Endothelial cell of umbilical vein (primary cell): ENCODE measurements around the gene MCTP2. TPM values are rescaled to one million over a fixed set of nuclear protein-coding genes. Genes with fewer than 3 reads are reported as not detected.

Experiments
- BruUV-seq: library from RNA; stranded (reverse); fragments of 400-500 nt; replicated peaks from 2 replicates; lab custom pipeline; 2021; lab: Mats Ljungman, UMichigan
- CTCF ChIA-PET: fragments of 300-600, 350-600 bp; sonication (Branson Sonifier 250); formaldehyde crosslinking; loops from one replicate; lab custom pipeline; 2021; ENCODE audit warnings: antibody characterized with exemption, inconsistent platforms; lab: Charles Lee
- POLR2A ChIA-PET: fragments of 300-600, 350-600 bp; sonication (Branson Sonifier 250); formaldehyde crosslinking; loops from one replicate; lab custom pipeline; 2021; ENCODE audit warnings: antibody characterized with exemption, inconsistent platforms; lab: Charles Lee
- DNase-seq: peaks from one replicate; pipeline ENCODE4 v3.0.0-alpha.2; 2011; ENCODE audit warnings: low read depth, low spot score
- FAIRE-seq: peaks from 2 replicates; lab custom pipeline; 2011; peaks lifted over from hg19 to GRCh38; lab: Jason Lieb, UNC
- H2AFZ ChIP-seq: 2 replicates; pipeline ENCODE4 v1.6.0; 2012; ENCODE audit warnings: low read depth, low read length, control low read depth, inconsistent platforms
- H3K27ac ChIP-seq: 2 replicates; pipeline ENCODE4 v1.5.1; 2011; ENCODE audit warnings: low read depth, mild to moderate bottlenecking, control low read depth, low read length, moderate library complexity; ENCODE audit not compliant: insufficient read depth
- H3K27me3 ChIP-seq, 2 experiments: 2 replicates each; pipeline versions ENCODE4 v1.6.0 to v1.6.1; 2011; ENCODE audit warnings: low read length in 2 of 2, mixed read lengths in 1 of 2; ENCODE audit not compliant: control insufficient read depth in 2 of 2, insufficient read depth in 2 of 2
- H3K36me3 ChIP-seq, 2 experiments: 2 replicates in 1 of 2; 3 replicates in 1 of 2; pipeline ENCODE4 v1.5.1; 2011; ENCODE audit warnings: low read length in 2 of 2, mild to moderate bottlenecking in 1 of 2, moderate library complexity in 1 of 2; ENCODE audit not compliant: control insufficient read depth in 2 of 2, insufficient read depth in 2 of 2; ENCODE audit errors: extremely low read depth in 1 of 2
- H3K4me1 ChIP-seq: 3 replicates; pipeline ENCODE4 v1.5.1; 2011; ENCODE audit warnings: mild to moderate bottlenecking, low read length; ENCODE audit not compliant: control insufficient read depth, insufficient read depth; ENCODE audit errors: extremely low read depth
- H3K4me2 ChIP-seq: 2 replicates; pipeline ENCODE4 v1.6.1; 2011; ENCODE audit warnings: low read length, control low read depth, mixed read lengths; ENCODE audit not compliant: insufficient read depth
- H3K4me3 ChIP-seq, 3 experiments: fragments of 200-600 bp in 1 of 3; sonication (generic), shearing (Covaris generic) in 1 of 3; replicated peaks in 1 of 3; 2 replicates each; pipeline ENCODE4 v1.5.1; 2011 to 2016; ENCODE audit warnings: control low read depth in 3 of 3, low read length in 3 of 3, mild to moderate bottlenecking in 2 of 3, inconsistent platforms in 1 of 3, low read depth in 1 of 3, moderate library complexity in 1 of 3; ENCODE audit not compliant: insufficient read depth in 1 of 3
- H3K79me2 ChIP-seq: 2 replicates; pipeline ENCODE4 v1.6.0; 2012; ENCODE audit warnings: low read length, inconsistent platforms; ENCODE audit not compliant: control insufficient read depth, insufficient read depth
- H3K9ac ChIP-seq: replicated peaks from 2 replicates; pipeline ENCODE3; 2011; ENCODE audit warnings: low read length, control low read depth; ENCODE audit not compliant: insufficient read depth; ENCODE audit errors: extremely low read depth
- H3K9me1 ChIP-seq: replicated peaks from 3 replicates; pipeline ENCODE4 v1.6.0; 2011; ENCODE audit warnings: mild to moderate bottlenecking, low read length; ENCODE audit not compliant: control insufficient read depth, insufficient read depth; ENCODE audit errors: extremely low read depth
- H3K9me3 ChIP-seq: replicated peaks from 2 replicates; pipeline ENCODE4 v1.5.1; 2012; ENCODE audit warnings: low read length, inconsistent platforms; ENCODE audit not compliant: control insufficient read depth, insufficient read depth
- H4K20me1 ChIP-seq: replicated peaks from 2 replicates; pipeline ENCODE3; 2011; ENCODE audit warnings: mild to moderate bottlenecking, low read length; ENCODE audit not compliant: control insufficient read depth, insufficient read depth; ENCODE audit errors: extremely low read depth
- CTCF ChIP-seq, 2 donors: IDR thresholded peaks; 1 replicate in 1 of 2; 2 replicates in 1 of 2; pipeline ENCODE4 v1.5.1; 2011; ENCODE audit warnings: low read length in 2 of 2, mild to moderate bottlenecking in 2 of 2, moderate library complexity in 2 of 2, control low read depth in 1 of 2, inconsistent platforms in 1 of 2, low read depth in 1 of 2; ENCODE audit not compliant: insufficient read depth in 1 of 2; ENCODE audit errors: extremely low read depth in 1 of 2
- EZH2 ChIP-seq: IDR thresholded peaks from 2 replicates; pipeline ENCODE4 v1.6.1; 2012; ENCODE audit warnings: borderline replicate concordance, low read depth, mild to moderate bottlenecking, moderate library complexity, low read length, inconsistent platforms; ENCODE audit not compliant: severe bottlenecking
- FOS ChIP-seq: IDR thresholded peaks from 2 replicates; pipeline ENCODE4 v1.6.1; 2011; ENCODE audit warnings: mild to moderate bottlenecking, low read length, moderate library complexity, borderline replicate concordance; ENCODE audit not compliant: insufficient read depth
- GATA2 ChIP-seq: IDR thresholded peaks from 2 replicates; pipeline ENCODE4 v1.7.0; 2011; ENCODE audit warnings: low read depth, mild to moderate bottlenecking, moderate library complexity, mixed read lengths, low read length; ENCODE audit not compliant: insufficient read length, insufficient read depth
- JUN ChIP-seq: IDR thresholded peaks from 2 replicates; pipeline ENCODE4 v1.6.1; 2011; ENCODE audit warnings: borderline replicate concordance, low read depth; ENCODE audit not compliant: insufficient read length, insufficient read depth
- MYC ChIP-seq: IDR thresholded peaks from one replicate; pipeline ENCODE4 v1.6.1; 2011; ENCODE audit warnings: mild to moderate bottlenecking, low read depth, low read length
- POLR2A ChIP-seq: IDR thresholded peaks from 2 replicates; pipeline ENCODE4 v1.6.1; 2012; ENCODE audit warnings: low read depth, mild to moderate bottlenecking, control low read depth, low read length
- POLR2AphosphoS5 ChIP-seq: IDR thresholded peaks from 2 replicates; pipeline ENCODE4 v1.6.1; 2012; ENCODE audit warnings: low read depth, mild to moderate bottlenecking, control low read depth, low read length, moderate library complexity; ENCODE audit not compliant: insufficient read depth
- dilution Hi-C: fragments of 300-500 bp; cut with MboI; formaldehyde crosslinking; loops from one replicate; pipeline ENCODE4 v1.15.0; 2019; ENCODE audit warnings: low sequenced_read_pairs; ENCODE audit not compliant: extremely low pct_ligation_motif_present
- intact Hi-C: fragments of 100-400 bp; cut with micrococcal nuclease; formaldehyde crosslinking; loops from one replicate; pipeline ENCODE4 v1.10.0; 2022
- polyA plus RNA-seq, 4 experiments: library from polyadenylated mRNA; depleted of rRNA in 3 of 4; stranded (reverse) in 3 of 4; unstranded in 1 of 4; fragments of >200 nt; gene quantifications; 2 replicates each; pipeline versions ENCODE4 v1.2.1 to v1.2.3, GENCODE V29; 2011 to 2012; ENCODE audit warnings: missing spikeins in 1 of 4
- total RNA-seq: library from RNA; stranded (reverse); gene quantifications from 2 replicates; pipeline ENCODE4 v1.2.3, GENCODE V29; 2021
- TF ChIP-seq, protein P1 (sequence below): IDR thresholded peaks from 2 replicates; pipeline ENCODE4 v1.6.1; 2011; ENCODE audit not compliant: insufficient read depth, insufficient read length

Gene MCTP2
- total and polyA plus RNA-seq, 2 donors (not counting 3 experiments of a cell fraction or from before 2014, with no cell fraction given): 0.01 to 0.75 TPM

DNA sequence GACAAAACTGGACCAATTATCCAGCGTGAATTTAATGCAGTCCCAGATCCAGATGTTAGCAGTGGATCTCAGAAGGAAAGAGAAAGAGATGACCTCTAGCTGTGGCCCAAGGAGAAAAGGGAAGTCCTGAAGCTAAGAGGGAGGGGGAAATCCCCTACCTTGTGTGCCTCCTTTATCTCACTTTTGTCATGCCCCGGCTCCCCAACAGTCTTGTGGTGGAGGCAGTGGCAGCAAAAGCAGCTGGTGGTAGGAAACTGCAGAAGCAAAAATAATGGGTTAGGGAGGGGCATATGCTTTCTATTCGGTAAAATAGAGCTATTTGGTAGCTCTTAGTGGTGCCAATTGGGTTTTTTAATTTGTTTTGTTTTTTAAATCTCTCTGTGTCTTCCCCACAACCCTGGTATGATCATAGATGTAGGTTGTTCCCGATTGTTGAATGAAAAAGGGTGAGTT lies 56.5 kb downstream of the MCTP2 start:
- Histone ChIP-seq H3K9me1 (no peaks in the 10 kb centered on the region), H3K4me1 (no peaks in the 10 kb centered on the region), H3K79me2 (no peaks in the 10 kb centered on the region), H3K4me2 (no peak overlapping the region), H4K20me1 (no peaks in the 10 kb centered on the region), H3K9me3 (no peaks in the 10 kb centered on the region), H3K36me3 (no peaks in the 10 kb centered on the region), H3K27me3 (no peaks in the 10 kb centered on the region), H3K27ac (no peak overlapping the region), H2AFZ (no peak overlapping the region), H3K4me3 (no peak overlapping the region), H3K9ac (no peak overlapping the region)
- CTCF ChIA-PET: no interaction called here
- BruUV-seq: no TSS peak
- POLR2A ChIA-PET: no interaction called here
- DNase-seq (no peak), FAIRE-seq (no peak)
- dilution Hi-C loops: no loop called here
- intact Hi-C loops: loop anchor here (5.0 kb wide), 1 partner anchor 56 kb away; the partner anchor contains the start of gene MCTP2
- TF ChIP-seq EZH2 (no peak), GATA2 (no peak), MYC (no peak), CTCF (IDR thresholded peaks at IDR 0.05; ENCODE audit: extremely low read depth in 1 of 2, insufficient read depth in 1 of 2, low read depth in 1 of 2, low read length in 2 of 2) (no peak), JUN (no peak), POLR2AphosphoS5 (no peak), FOS (no peak), POLR2A (no peak)
- TF ChIP-seq, protein P1, sequence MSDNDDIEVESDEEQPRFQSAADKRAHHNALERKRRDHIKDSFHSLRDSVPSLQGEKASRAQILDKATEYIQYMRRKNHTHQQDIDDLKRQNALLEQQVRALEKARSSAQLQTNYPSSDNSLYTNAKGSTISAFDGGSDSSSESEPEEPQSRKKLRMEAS: no peak
